ENCODE data around the gene TMEM132C. TPM values are rescaled to one million over a fixed set of nuclear protein-coding genes. Genes with fewer than 3 reads are reported as not detected.

Gene TMEM132C
- total and polyA plus RNA-seq, 4 donors, result 0.05 to 0.08 (median 0.05) TPM; not detected in 1

DNA sequence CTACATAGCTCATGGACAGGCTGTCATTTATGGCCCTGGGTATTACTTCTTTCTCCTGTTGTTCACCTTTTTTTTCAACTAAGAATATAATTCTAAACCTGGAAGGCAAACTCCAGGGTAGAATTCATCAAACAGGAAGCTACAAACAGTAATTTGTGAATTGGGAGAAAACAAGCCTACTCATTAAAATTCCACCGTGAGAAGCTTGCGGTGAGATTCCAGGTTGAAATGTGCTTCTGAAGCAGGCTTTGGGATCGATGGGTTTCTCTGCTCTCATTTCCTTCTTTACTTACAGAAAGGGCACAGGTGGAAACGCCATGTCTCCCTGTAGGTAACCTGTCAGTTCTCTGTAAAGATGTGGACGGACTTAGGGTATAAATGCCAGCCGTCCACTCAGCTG, 257.5 kb downstream of the TMEM132C start:
- no peak overlapping the region for H3K27ac ChIP-seq (ENCODE audit: low read depth in 1 of 2, low read length in 2 of 2)
- H3K36me3 ChIP-seq (ENCODE audit: control insufficient read depth in 4 of 4, insufficient read depth in 3 of 4, low read depth in 1 of 4, low read length in 3 of 4), result no peaks in the 10 kb centered on the region
- no peak for DNase-seq (ENCODE audit: low spot score)
- H3K4me1 ChIP-seq (ENCODE audit: control insufficient read depth in 4 of 4, insufficient read depth in 4 of 4, low read length in 3 of 4), result no peaks in the 10 kb centered on the region
- no peaks in the 10 kb centered on the region for H3K27me3 ChIP-seq (ENCODE audit: control insufficient read depth in 4 of 4, insufficient read depth in 4 of 4, low read length in 3 of 4)
- TF ChIP-seq, protein P1, sequence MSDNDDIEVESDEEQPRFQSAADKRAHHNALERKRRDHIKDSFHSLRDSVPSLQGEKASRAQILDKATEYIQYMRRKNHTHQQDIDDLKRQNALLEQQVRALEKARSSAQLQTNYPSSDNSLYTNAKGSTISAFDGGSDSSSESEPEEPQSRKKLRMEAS (IDR thresholded peaks at IDR 0.05), result no peak
- TF ChIP-seq YY1 (IDR thresholded peaks at IDR 0.05) (no peak), CTCF (IDR thresholded peaks at IDR 0.05; ENCODE audit: low read depth, low read length, missing input control) (no peak), GABPA (IDR thresholded peaks at IDR 0.05 in 1 of 2, conservative IDR thresholded peaks at IDR 0.05 in 1 of 2) (no peak), NR2F2 (IDR thresholded peaks at IDR 0.05) (no peak), RAD21 (IDR thresholded peaks at IDR 0.05) (no peak), EGR1 (IDR thresholded peaks at IDR 0.05; ENCODE audit: low read depth in 2 of 2) (no peak), RXRA (IDR thresholded peaks at IDR 0.05) (no peak)
- no peak overlapping the region for H3K9ac ChIP-seq (ENCODE audit: low read depth in 1 of 2, low read length in 2 of 2)
- H3K9me3 ChIP-seq (ENCODE audit: control insufficient read depth in 4 of 4, low read length in 3 of 4), result peaks cover 0 to 4% (median 0%) of the 10 kb centered on the region in 4 donors
- WGBS, result 73% methylated on average over 6 of the region's 6 CpGs
- no peak overlapping the region for H3K4me3 ChIP-seq (ENCODE audit: low read depth in 1 of 3, low read length in 3 of 3)

- H3K4me3 ChIP-seq (ENCODE audit: low read depth in 1 of 3, low read length in 3 of 3), result no peak overlapping the region
- H3K27ac ChIP-seq (ENCODE audit: low read depth in 1 of 2, low read length in 2 of 2), result no peak overlapping the region
- no peaks in the 10 kb centered on the region for H3K9me3 ChIP-seq (ENCODE audit: control insufficient read depth in 4 of 4, low read length in 3 of 4)
- H3K27me3 ChIP-seq (ENCODE audit: control insufficient read depth in 4 of 4, insufficient read depth in 4 of 4, low read length in 3 of 4), result no peaks in the 10 kb centered on the region
- DNase-seq (ENCODE audit: low spot score), result no peak
- TF ChIP-seq RAD21 (IDR thresholded peaks at IDR 0.05) (peak; percentile 32 to 38), EGR1 (IDR thresholded peaks at IDR 0.05; ENCODE audit: low read depth in 2 of 2) (no peak)
- 40% methylated on average over 3 of the region's 3 CpGs for WGBS
- no peaks in the 10 kb centered on the region for H3K4me1 ChIP-seq (ENCODE audit: control insufficient read depth in 4 of 4, insufficient read depth in 4 of 4, low read length in 3 of 4)
- no peak overlapping the region for H3K9ac ChIP-seq (ENCODE audit: low read depth in 1 of 2, low read length in 2 of 2)
- H3K36me3 ChIP-seq (ENCODE audit: control insufficient read depth in 4 of 4, insufficient read depth in 3 of 4, low read depth in 1 of 4, low read length in 3 of 4), result no peaks in the 10 kb centered on the region
Observed at GRCh38 chr12:128531170-128531569, 264.2 kb downstream of the TMEM132C start.

GRCh38 chr12:128534906-128535305, 267.9 kb downstream of the TMEM132C start:
- no peak for DNase-seq (ENCODE audit: low spot score)
- WGBS, result 58% methylated on average over 5 of the region's 5 CpGs
- no peak overlapping the region for H3K9ac ChIP-seq (ENCODE audit: low read depth in 1 of 2, low read length in 2 of 2)
- no peaks in the 10 kb centered on the region for H3K4me1 ChIP-seq (ENCODE audit: control insufficient read depth in 4 of 4, insufficient read depth in 4 of 4, low read length in 3 of 4)
- H3K27me3 ChIP-seq (ENCODE audit: control insufficient read depth in 4 of 4, insufficient read depth in 4 of 4, low read length in 3 of 4), result no peaks in the 10 kb centered on the region
- H3K36me3 ChIP-seq (ENCODE audit: control insufficient read depth in 4 of 4, insufficient read depth in 3 of 4, low read depth in 1 of 4, low read length in 3 of 4), result no peaks in the 10 kb centered on the region
- H3K27ac ChIP-seq (ENCODE audit: low read depth in 1 of 2, low read length in 2 of 2), result no peak overlapping the region
- peaks cover 0 to 6% (median under 1%) of the 10 kb centered on the region in 4 donors for H3K9me3 ChIP-seq (ENCODE audit: control insufficient read depth in 4 of 4, low read length in 3 of 4)
- H3K4me3 ChIP-seq (ENCODE audit: low read depth in 1 of 3, low read length in 3 of 3), result no peak overlapping the region
- TF ChIP-seq JUND (IDR thresholded peaks at IDR 0.05) (no peak), GABPA (IDR thresholded peaks at IDR 0.05 in 1 of 2, conservative IDR thresholded peaks at IDR 0.05 in 1 of 2) (no peak), NR2F2 (IDR thresholded peaks at IDR 0.05) (no peak), EGR1 (IDR thresholded peaks at IDR 0.05; ENCODE audit: low read depth in 2 of 2) (no peak), HNF4A (conservative IDR thresholded peaks at IDR 0.05) (no peak), TAF1 (conservative IDR thresholded peaks at IDR 0.05) (no peak), RAD21 (IDR thresholded peaks at IDR 0.05) (no peak), HNF4G (IDR thresholded peaks at IDR 0.05) (no peak), RXRA (IDR thresholded peaks at IDR 0.05) (no peak), FOXA2 (IDR thresholded peaks at IDR 0.05) (no peak), SP1 (IDR thresholded peaks at IDR 0.05) (no peak), FOXA1 (IDR thresholded peaks at IDR 0.05) (no peak), ATF3 (IDR thresholded peaks at IDR 0.05) (no peak), YY1 (IDR thresholded peaks at IDR 0.05) (no peak)
- TF ChIP-seq, protein P1 (IDR thresholded peaks at IDR 0.05), result no peak
- TF ChIP-seq, protein P2, sequence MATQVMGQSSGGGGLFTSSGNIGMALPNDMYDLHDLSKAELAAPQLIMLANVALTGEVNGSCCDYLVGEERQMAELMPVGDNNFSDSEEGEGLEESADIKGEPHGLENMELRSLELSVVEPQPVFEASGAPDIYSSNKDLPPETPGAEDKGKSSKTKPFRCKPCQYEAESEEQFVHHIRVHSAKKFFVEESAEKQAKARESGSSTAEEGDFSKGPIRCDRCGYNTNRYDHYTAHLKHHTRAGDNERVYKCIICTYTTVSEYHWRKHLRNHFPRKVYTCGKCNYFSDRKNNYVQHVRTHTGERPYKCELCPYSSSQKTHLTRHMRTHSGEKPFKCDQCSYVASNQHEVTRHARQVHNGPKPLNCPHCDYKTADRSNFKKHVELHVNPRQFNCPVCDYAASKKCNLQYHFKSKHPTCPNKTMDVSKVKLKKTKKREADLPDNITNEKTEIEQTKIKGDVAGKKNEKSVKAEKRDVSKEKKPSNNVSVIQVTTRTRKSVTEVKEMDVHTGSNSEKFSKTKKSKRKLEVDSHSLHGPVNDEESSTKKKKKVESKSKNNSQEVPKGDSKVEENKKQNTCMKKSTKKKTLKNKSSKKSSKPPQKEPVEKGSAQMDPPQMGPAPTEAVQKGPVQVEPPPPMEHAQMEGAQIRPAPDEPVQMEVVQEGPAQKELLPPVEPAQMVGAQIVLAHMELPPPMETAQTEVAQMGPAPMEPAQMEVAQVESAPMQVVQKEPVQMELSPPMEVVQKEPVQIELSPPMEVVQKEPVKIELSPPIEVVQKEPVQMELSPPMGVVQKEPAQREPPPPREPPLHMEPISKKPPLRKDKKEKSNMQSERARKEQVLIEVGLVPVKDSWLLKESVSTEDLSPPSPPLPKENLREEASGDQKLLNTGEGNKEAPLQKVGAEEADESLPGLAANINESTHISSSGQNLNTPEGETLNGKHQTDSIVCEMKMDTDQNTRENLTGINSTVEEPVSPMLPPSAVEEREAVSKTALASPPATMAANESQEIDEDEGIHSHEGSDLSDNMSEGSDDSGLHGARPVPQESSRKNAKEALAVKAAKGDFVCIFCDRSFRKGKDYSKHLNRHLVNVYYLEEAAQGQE (IDR thresholded peaks at IDR 0.05), result no peak
- TF ChIP-seq, protein P3, sequence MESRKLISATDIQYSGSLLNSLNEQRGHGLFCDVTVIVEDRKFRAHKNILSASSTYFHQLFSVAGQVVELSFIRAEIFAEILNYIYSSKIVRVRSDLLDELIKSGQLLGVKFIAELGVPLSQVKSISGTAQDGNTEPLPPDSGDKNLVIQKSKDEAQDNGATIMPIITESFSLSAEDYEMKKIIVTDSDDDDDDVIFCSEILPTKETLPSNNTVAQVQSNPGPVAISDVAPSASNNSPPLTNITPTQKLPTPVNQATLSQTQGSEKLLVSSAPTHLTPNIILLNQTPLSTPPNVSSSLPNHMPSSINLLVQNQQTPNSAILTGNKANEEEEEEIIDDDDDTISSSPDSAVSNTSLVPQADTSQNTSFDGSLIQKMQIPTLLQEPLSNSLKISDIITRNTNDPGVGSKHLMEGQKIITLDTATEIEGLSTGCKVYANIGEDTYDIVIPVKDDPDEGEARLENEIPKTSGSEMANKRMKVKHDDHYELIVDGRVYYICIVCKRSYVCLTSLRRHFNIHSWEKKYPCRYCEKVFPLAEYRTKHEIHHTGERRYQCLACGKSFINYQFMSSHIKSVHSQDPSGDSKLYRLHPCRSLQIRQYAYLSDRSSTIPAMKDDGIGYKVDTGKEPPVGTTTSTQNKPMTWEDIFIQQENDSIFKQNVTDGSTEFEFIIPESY (IDR thresholded peaks at IDR 0.05), result no peak

Data from liver (tissue), 9 donors.